Measurements from ENCODE around the gene TSPAN11. TPM values are rescaled to one million over a fixed set of nuclear protein-coding genes. Genes with fewer than 3 reads are reported as not detected.

The TSPAN11 gene
- total RNA-seq, 1 experiment from 2014 or later, result not detected

DNA sequence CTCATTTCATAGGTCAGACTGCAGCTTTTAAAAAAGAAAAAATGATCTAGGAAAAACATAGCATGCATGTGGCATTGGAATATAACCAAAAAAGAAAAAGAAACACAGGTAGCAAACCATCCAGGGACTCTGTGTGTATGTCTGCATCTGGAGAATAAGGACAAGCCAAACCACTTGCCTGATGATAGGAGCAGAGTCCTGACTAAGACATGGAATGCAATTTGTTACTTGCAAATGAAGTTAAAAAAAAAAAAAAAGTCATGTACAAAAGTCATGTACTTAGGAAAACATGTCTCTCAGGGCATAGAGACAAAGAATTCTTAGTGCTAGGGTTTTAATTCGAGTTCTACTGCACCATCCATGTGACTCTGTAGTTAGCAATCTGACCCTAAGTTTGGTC, 15.9 kb downstream of the TSPAN11 start:
- no peaks in the 10 kb centered on the region for H3K36me3 ChIP-seq (ENCODE audit: control insufficient read depth, insufficient read depth, low read length)
- TF ChIP-seq, protein P1, sequence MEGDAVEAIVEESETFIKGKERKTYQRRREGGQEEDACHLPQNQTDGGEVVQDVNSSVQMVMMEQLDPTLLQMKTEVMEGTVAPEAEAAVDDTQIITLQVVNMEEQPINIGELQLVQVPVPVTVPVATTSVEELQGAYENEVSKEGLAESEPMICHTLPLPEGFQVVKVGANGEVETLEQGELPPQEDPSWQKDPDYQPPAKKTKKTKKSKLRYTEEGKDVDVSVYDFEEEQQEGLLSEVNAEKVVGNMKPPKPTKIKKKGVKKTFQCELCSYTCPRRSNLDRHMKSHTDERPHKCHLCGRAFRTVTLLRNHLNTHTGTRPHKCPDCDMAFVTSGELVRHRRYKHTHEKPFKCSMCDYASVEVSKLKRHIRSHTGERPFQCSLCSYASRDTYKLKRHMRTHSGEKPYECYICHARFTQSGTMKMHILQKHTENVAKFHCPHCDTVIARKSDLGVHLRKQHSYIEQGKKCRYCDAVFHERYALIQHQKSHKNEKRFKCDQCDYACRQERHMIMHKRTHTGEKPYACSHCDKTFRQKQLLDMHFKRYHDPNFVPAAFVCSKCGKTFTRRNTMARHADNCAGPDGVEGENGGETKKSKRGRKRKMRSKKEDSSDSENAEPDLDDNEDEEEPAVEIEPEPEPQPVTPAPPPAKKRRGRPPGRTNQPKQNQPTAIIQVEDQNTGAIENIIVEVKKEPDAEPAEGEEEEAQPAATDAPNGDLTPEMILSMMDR (IDR thresholded peaks at IDR 0.05; ENCODE audit: insufficient read depth in 1 of 2, low read depth in 1 of 2, low read length in 1 of 2, severe bottlenecking in 1 of 2, unreplicated experiment in 1 of 2), result no peak
- Mint-ChIP-seq H3K36me3 (ENCODE audit: insufficient read depth, unreplicated experiment) (no peaks in the 10 kb centered on the region), H3K9me3 (ENCODE audit: unreplicated experiment) (peaks cover 6% of the 10 kb centered on the region), H3K27ac (ENCODE audit: unreplicated experiment) (no peak overlapping the region), H3K4me1 (ENCODE audit: low read depth, unreplicated experiment) (no peaks in the 10 kb centered on the region), H3K27me3 (ENCODE audit: insufficient read depth, unreplicated experiment) (peaks cover 6% of the 10 kb centered on the region), H3K4me3 (ENCODE audit: unreplicated experiment) (no peak overlapping the region)
- no peak overlapping the region for H3K4me3 ChIP-seq (ENCODE audit: low read depth, low read length)
- H3K9me3 ChIP-seq, result no peaks in the 10 kb centered on the region
- no peaks in the 10 kb centered on the region for H3K4me1 ChIP-seq
- ChIA-PET POLR2A (no interaction called here), CTCF (no interaction called here)
- intact Hi-C loops (cut with micrococcal nuclease; ENCODE audit: unreplicated experiment), result no loop called here
- DNase-seq, result no peak
- no TSS peak for BruUV-seq (replicated peaks)
- no peaks in the 10 kb centered on the region for H3K27me3 ChIP-seq (replicated peaks; ENCODE audit: control insufficient read depth, insufficient read depth, low read length)

DNA sequence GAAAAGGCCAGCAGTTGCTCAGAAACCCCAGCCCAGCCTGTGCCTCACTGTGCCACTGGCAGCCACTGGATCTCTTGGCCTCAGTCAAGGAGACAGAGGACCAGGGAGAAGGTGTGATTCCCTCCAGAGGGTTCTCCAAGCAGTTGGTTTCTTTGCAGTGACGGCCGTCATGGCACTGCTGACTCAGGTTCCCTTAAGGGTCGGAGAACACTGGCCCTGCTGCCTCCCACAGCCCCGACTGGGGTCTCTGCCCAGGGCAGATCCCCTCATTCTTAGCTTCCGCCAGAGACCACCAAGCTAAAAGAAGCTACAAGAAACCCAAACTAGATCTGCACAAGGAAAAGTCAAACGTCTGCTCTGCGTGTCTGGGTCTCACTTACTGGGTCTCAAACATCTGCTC, 16.4 kb downstream of the TSPAN11 start:
- no peak for DNase-seq
- no peak overlapping the region for H3K4me3 ChIP-seq (ENCODE audit: low read depth, low read length)
- TF ChIP-seq, protein P1 (IDR thresholded peaks at IDR 0.05; ENCODE audit: insufficient read depth in 1 of 2, low read depth in 1 of 2, low read length in 1 of 2, severe bottlenecking in 1 of 2, unreplicated experiment in 1 of 2), result no peak
- H3K36me3 ChIP-seq (ENCODE audit: control insufficient read depth, insufficient read depth, low read length), result no peaks in the 10 kb centered on the region
- H3K4me3 Mint-ChIP-seq (ENCODE audit: unreplicated experiment), result no peak overlapping the region
- POLR2A ChIA-PET, result no interaction called here
- CTCF ChIA-PET, result no interaction called here
- intact Hi-C loops (cut with micrococcal nuclease; ENCODE audit: unreplicated experiment), result no loop called here
- peaks cover 6% of the 10 kb centered on the region for H3K27me3 Mint-ChIP-seq (ENCODE audit: insufficient read depth, unreplicated experiment)
- H3K36me3 Mint-ChIP-seq (ENCODE audit: insufficient read depth, unreplicated experiment), result no peaks in the 10 kb centered on the region
- H3K27ac Mint-ChIP-seq (ENCODE audit: unreplicated experiment), result no peak overlapping the region
- H3K4me1 Mint-ChIP-seq (ENCODE audit: low read depth, unreplicated experiment), result no peaks in the 10 kb centered on the region
- peaks cover 11% of the 10 kb centered on the region for H3K9me3 Mint-ChIP-seq (ENCODE audit: unreplicated experiment)
- BruUV-seq (replicated peaks), result no TSS peak
- no peaks in the 10 kb centered on the region for H3K9me3 ChIP-seq
- H3K4me1 ChIP-seq, result no peaks in the 10 kb centered on the region
- no peaks in the 10 kb centered on the region for H3K27me3 ChIP-seq (replicated peaks; ENCODE audit: control insufficient read depth, insufficient read depth, low read length)

DNA sequence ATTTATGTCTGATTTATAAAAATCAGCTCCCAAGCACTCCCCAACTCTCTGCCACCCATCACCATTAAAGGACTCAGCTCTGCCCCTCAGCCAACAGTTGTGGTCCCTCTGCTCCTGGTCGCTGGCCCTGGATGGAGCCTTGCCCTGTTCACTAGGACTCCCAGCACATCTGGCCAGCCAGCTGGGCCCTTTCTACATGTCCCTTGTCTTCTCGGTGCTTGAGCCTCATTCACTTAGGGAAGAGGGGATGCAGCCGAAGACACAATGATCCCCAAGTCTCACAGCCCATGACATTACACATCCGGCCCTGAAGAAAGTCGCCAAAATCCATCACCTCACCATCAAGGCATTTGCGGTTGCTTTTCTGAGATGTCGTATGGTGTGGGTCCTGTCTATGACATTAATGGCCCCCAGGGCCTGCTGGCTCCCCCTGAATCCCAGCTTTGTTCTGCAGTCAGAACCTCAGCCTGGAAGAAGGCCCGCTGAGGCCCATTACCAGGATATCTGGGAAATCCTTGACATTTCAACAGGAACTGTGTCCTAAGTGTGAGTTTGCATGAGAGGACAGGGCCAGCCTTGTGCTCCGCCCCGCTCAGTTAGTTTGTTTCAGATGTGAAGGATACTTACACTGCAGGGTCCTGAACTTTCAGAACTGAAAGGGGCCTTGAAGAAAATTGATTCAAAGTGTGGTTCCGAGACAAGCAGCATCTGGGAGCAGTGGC, 19.1 kb downstream of the TSPAN11 start:
- Histone ChIP-seq H3K9me3 (no peaks in the 10 kb centered on the region), H3K4me3 (ENCODE audit: low read depth, low read length) (no peak overlapping the region), H3K27me3 (replicated peaks; ENCODE audit: control insufficient read depth, insufficient read depth, low read length) (no peaks in the 10 kb centered on the region), H3K36me3 (ENCODE audit: control insufficient read depth, insufficient read depth, low read length) (no peaks in the 10 kb centered on the region), H3K4me1 (no peaks in the 10 kb centered on the region)
- Mint-ChIP-seq H3K27me3 (ENCODE audit: insufficient read depth, unreplicated experiment) (peaks cover 15% of the 10 kb centered on the region), H3K4me1 (ENCODE audit: low read depth, unreplicated experiment) (no peaks in the 10 kb centered on the region), H3K27ac (ENCODE audit: unreplicated experiment) (no peak overlapping the region), H3K36me3 (ENCODE audit: insufficient read depth, unreplicated experiment) (no peaks in the 10 kb centered on the region), H3K9me3 (ENCODE audit: unreplicated experiment) (peaks cover 12% of the 10 kb centered on the region), H3K4me3 (ENCODE audit: unreplicated experiment) (no peak overlapping the region)
- ChIA-PET POLR2A (no interaction called here), CTCF (no interaction called here)
- intact Hi-C loops (cut with micrococcal nuclease; ENCODE audit: unreplicated experiment), result no loop called here
- TF ChIP-seq, protein P1 (IDR thresholded peaks at IDR 0.05; ENCODE audit: insufficient read depth in 1 of 2, low read depth in 1 of 2, low read length in 1 of 2, severe bottlenecking in 1 of 2, unreplicated experiment in 1 of 2), result no peak
- no TSS peak for BruUV-seq (replicated peaks)
- no peak for DNase-seq
